HG03108 (cell line): ENCODE data around the gene FBLN2.

Source experiments
- ATAC-seq: cut with Tn5 transposase; IDR thresholded peaks from one replicate; pipeline ENCODE4 v1.9.1; 2021; ENCODE audit warnings: moderate library complexity; ENCODE audit not compliant: unreplicated experiment

Gene FBLN2

GRCh38 chr3:13530241-13531009, 18.5 kb upstream of the FBLN2 start:
- ATAC-seq: no peak

GRCh38 chr3:13532085-13532484, 16.8 kb upstream of the FBLN2 start:
- ATAC-seq: no peak

- ATAC-seq: no peak
Observed at GRCh38 chr3:13532631-13533030, 16.3 kb upstream of the FBLN2 start.

GRCh38 chr3:13533885-13534301, 15.0 kb upstream of the FBLN2 start:
- no peak for ATAC-seq

GRCh38 chr3:13535526-13535875, 13.4 kb upstream of the FBLN2 start:
- ATAC-seq: no peak

- no peak for ATAC-seq
Observed at GRCh38 chr3:13535905-13536304, 13.0 kb upstream of the FBLN2 start.

- ATAC-seq: no peak
Observed at GRCh38 chr3:13536432-13536831, 12.5 kb upstream of the FBLN2 start.

GRCh38 chr3:13536832-13537231, 12.1 kb upstream of the FBLN2 start:
- no peak for ATAC-seq

GRCh38 chr3:13537244-13537908, 11.5 kb upstream of the FBLN2 start:
- no peak for ATAC-seq

- no peak for ATAC-seq
Observed at GRCh38 chr3:13537909-13538296, 11.0 kb upstream of the FBLN2 start.

- ATAC-seq: no peak
Observed at GRCh38 chr3:13538520-13539291, 10.2 kb upstream of the FBLN2 start.

GRCh38 chr3:13539292-13539638, 9.7 kb upstream of the FBLN2 start:
- no peak for ATAC-seq

- no peak for ATAC-seq
Observed at GRCh38 chr3:13539671-13540070, 9.3 kb upstream of the FBLN2 start.

- no peak for ATAC-seq
Observed at GRCh38 chr3:13540297-13540995, 8.5 kb upstream of the FBLN2 start.

- no peak for ATAC-seq
Observed at GRCh38 chr3:13541691-13542090, 7.2 kb upstream of the FBLN2 start.

GRCh38 chr3:13542142-13542541, 6.8 kb upstream of the FBLN2 start:
- no peak for ATAC-seq

GRCh38 chr3:13543253-13543652, 5.7 kb upstream of the FBLN2 start:
- no peak for ATAC-seq

- no peak for ATAC-seq
Observed at GRCh38 chr3:13544293-13544831, 4.6 kb upstream of the FBLN2 start.

- ATAC-seq: no peak
Observed at GRCh38 chr3:13544951-13545651, 3.8 kb upstream of the FBLN2 start.

- no peak for ATAC-seq
Observed at GRCh38 chr3:13545952-13546454, 2.9 kb upstream of the FBLN2 start.
